IMR-90 (cell line): ENCODE measurements around the gene LIN7B. TPM values are rescaled to one million over a fixed set of nuclear protein-coding genes. Genes with fewer than 3 reads are reported as not detected.

ENCODE experiments used
- ATAC-seq: fragments of 200-7000 bp; cut with Tn5 transposase; 2 replicates; pipeline ENCODE4 v1.9.1; 2020; ENCODE audit warnings: low read depth, mild to moderate bottlenecking, moderate library complexity
- BruUV-seq: library from RNA; stranded (reverse); fragments of 400-500 nt; replicated peaks from 2 replicates; lab custom pipeline; 2021; lab: Mats Ljungman, UMichigan
- CTCF ChIA-PET: fragments of 300-600 bp; formaldehyde crosslinking; extraction: SDS; loops from one replicate; lab custom pipeline; 2021; ENCODE audit warnings: antibody characterized with exemption; lab: Yijun Ruan, JAX
- POLR2A ChIA-PET: fragments of 300-600 bp; sonication (Branson Sonifier 250); formaldehyde crosslinking; loops from one replicate; lab custom pipeline; 2022; ENCODE audit warnings: antibody characterized with exemption; ENCODE audit not compliant: unreplicated experiment; lab: Charles Lee
- DNase-seq: peaks from one replicate; pipeline ENCODE4 v3.0.0; 2013
- H2AFZ ChIP-seq: replicated peaks from 2 replicates; pipeline ENCODE3; 2013; ENCODE audit warnings: low read length, mild to moderate bottlenecking; ENCODE audit not compliant: poor library complexity
- H2AK5ac ChIP-seq: 2 replicates; pipeline ENCODE4 v1.6.1; 2013; ENCODE audit warnings: low read depth, low read length, inconsistent platforms
- H2AK9ac ChIP-seq: replicated peaks from 2 replicates; pipeline ENCODE3; 2013; ENCODE audit warnings: mild to moderate bottlenecking, low read depth, low read length, moderate library complexity; ENCODE audit not compliant: poor library complexity
- H2BK120ac ChIP-seq: 2 replicates; pipeline ENCODE4 v1.6.1; 2013; ENCODE audit warnings: low read depth, low read length, inconsistent platforms
- H2BK15ac ChIP-seq: 3 replicates; pipeline ENCODE4 v1.6.1; 2013; ENCODE audit warnings: low read depth, low read length, inconsistent platforms
- H2BK20ac ChIP-seq: 2 replicates; pipeline ENCODE4 v1.6.1; 2013; ENCODE audit warnings: low read depth, mild to moderate bottlenecking, inconsistent platforms, low read length, moderate library complexity
- H2BK5ac ChIP-seq: 2 replicates; pipeline ENCODE4 v1.6.1; 2013; ENCODE audit warnings: mild to moderate bottlenecking, low read depth, low read length, inconsistent platforms; ENCODE audit not compliant: poor library complexity, severe bottlenecking
- H3K14ac ChIP-seq: replicated peaks from 2 replicates; pipeline ENCODE4 v1.6.1; 2013; ENCODE audit warnings: low read depth, low read length, inconsistent platforms
- H3K18ac ChIP-seq: 2 replicates; pipeline ENCODE4 v1.6.1; 2013; ENCODE audit warnings: low read depth, low read length, control low read depth
- H3K23ac ChIP-seq: 2 replicates; pipeline ENCODE4 v1.6.1; 2013; ENCODE audit warnings: low read depth, low read length, inconsistent platforms
- H3K27ac ChIP-seq: 2 replicates; pipeline ENCODE4 v1.5.1; 2013; ENCODE audit warnings: mild to moderate bottlenecking, control low read depth, low read length; ENCODE audit not compliant: insufficient read depth
- H3K27me3 ChIP-seq: 2 replicates; pipeline ENCODE4 v1.6.1; 2013; ENCODE audit warnings: low read length; ENCODE audit not compliant: control insufficient read depth, insufficient read depth
- H3K36me3 ChIP-seq: 2 replicates; pipeline ENCODE4 v1.6.1; 2013; ENCODE audit warnings: low read length, mixed read lengths; ENCODE audit not compliant: control insufficient read depth, insufficient read depth
- H3K4ac ChIP-seq: 2 replicates; pipeline ENCODE4 v1.6.1; 2013; ENCODE audit warnings: low read depth, low read length, inconsistent platforms
- H3K4me1 ChIP-seq: 2 replicates; pipeline ENCODE4 v1.6.1; 2013; ENCODE audit warnings: low read length, mixed read lengths; ENCODE audit not compliant: control insufficient read depth, insufficient read depth
- H3K4me2 ChIP-seq: 2 replicates; pipeline ENCODE4 v1.6.1; 2013; ENCODE audit warnings: low read depth, mild to moderate bottlenecking, control low read depth, low read length, moderate library complexity
- H3K4me3 ChIP-seq: 2 replicates; pipeline ENCODE4 v1.5.1; 2013; ENCODE audit warnings: low read depth, mild to moderate bottlenecking, control low read depth, low read length, moderate library complexity; ENCODE audit not compliant: insufficient read depth
- H3K56ac ChIP-seq: 2 replicates; pipeline ENCODE4 v1.6.1; 2013; ENCODE audit warnings: low read length, inconsistent platforms; ENCODE audit not compliant: insufficient read depth; ENCODE audit errors: extremely low read depth
- H3K79me1 ChIP-seq, 2 experiments: 2 replicates each; pipeline ENCODE4 v1.6.1; 2013; ENCODE audit warnings: low read length in 2 of 2, inconsistent platforms in 1 of 2, low read depth in 1 of 2
- H3K9ac ChIP-seq: 2 replicates; pipeline ENCODE4 v1.6.1; 2013; ENCODE audit warnings: low read depth, low read length, control low read depth
- H3K9me1 ChIP-seq: 2 replicates; pipeline ENCODE4 v1.6.1; 2013; ENCODE audit warnings: low read length, inconsistent platforms; ENCODE audit not compliant: insufficient read depth
- H3K9me3 ChIP-seq: 2 replicates; pipeline ENCODE4 v1.6.1; 2013; ENCODE audit warnings: low read length; ENCODE audit not compliant: control insufficient read depth, insufficient read depth
- H4K20me1 ChIP-seq: 2 replicates; pipeline ENCODE4 v1.6.1; 2013; ENCODE audit warnings: low read length, inconsistent platforms; ENCODE audit not compliant: insufficient read depth
- H4K5ac ChIP-seq: 2 replicates; pipeline ENCODE4 v1.6.1; 2013; ENCODE audit warnings: mild to moderate bottlenecking, low read depth, low read length, control low read depth
- H4K8ac ChIP-seq, 2 experiments: 2 replicates each; pipeline ENCODE4 v1.6.1; 2013; ENCODE audit warnings: low read depth in 2 of 2, low read length in 2 of 2, control low read depth in 1 of 2, inconsistent platforms in 1 of 2
- H4K91ac ChIP-seq: 2 replicates; pipeline ENCODE4 v1.6.1; 2013; ENCODE audit warnings: low read depth, low read length, inconsistent platforms; ENCODE audit not compliant: insufficient read depth
- CEBPB ChIP-seq: IDR thresholded peaks from 2 replicates; pipeline ENCODE4 v1.6.1; 2012; ENCODE audit warnings: low read depth, low read length, improper control_type of control experiment
- MAFK ChIP-seq: IDR thresholded peaks from 2 replicates; pipeline ENCODE4 v1.6.1; 2012; ENCODE audit warnings: low read depth, low read length, improper control_type of control experiment
- SMC3 ChIP-seq: fragments of 150-350 bp; IDR thresholded peaks from 2 replicates; pipeline ENCODE4 v1.6.1; 2016; ENCODE audit warnings: low read depth, mild to moderate bottlenecking, antibody characterized with exemption, low read length, moderate library complexity
- WGBS, 2 experiments: methylation state at CpG; one replicate each; pipeline versions ENCODE4 v1.1.5 to v1.1.7; 2013; ENCODE audit warnings: missing lambda C conversion rate in 2 of 2; ENCODE audit not compliant: insufficient read length in 1 of 2; ENCODE audit errors: extremely low coverage in 2 of 2; 5-methylcytosine and 5-hydroxymethylcytosine counted together
- dilution Hi-C: fragments of 300-500 bp; cut with HindIII; formaldehyde crosslinking; loops from one replicate; pipeline ENCODE4 v1.14.3; 2018; ENCODE audit warnings: low sequenced_read_pairs; ENCODE audit not compliant: unreplicated experiment
- in situ Hi-C: fragments of 300-500 bp; cut with MboI; formaldehyde crosslinking; loops from 3 replicates; pipeline ENCODE4 v1.14.3; 2019; ENCODE audit warnings: low sequenced_read_pairs, inconsistent platforms, mixed read lengths
- intact Hi-C: fragments of 100-400 bp; cut with micrococcal nuclease; formaldehyde crosslinking; loops from 2 replicates; pipeline ENCODE4 v1.10.0; 2022
- polyA plus RNA-seq, 3 experiments: library from polyadenylated mRNA; depleted of rRNA; stranded (reverse); fragments of >200 nt; gene quantifications; 2 replicates each; pipeline ENCODE4 v1.2.3, GENCODE V29; 2012; ENCODE audit warnings: low replicate concordance in 1 of 3
- total RNA-seq: library from RNA; depleted of rRNA; stranded (reverse); fragments of >200 nt; gene quantifications from 2 replicates; pipeline ENCODE4 v1.2.3, GENCODE V29; 2012

Gene LIN7B
- total and polyA plus RNA-seq, 2 of the 4 experiments (the other 2 are of a cell fraction) = 3.8 to 8.0 TPM

- no peak for DNase-seq
- Histone ChIP-seq H3K4me2 (no peak overlapping the region), H2BK15ac (no peak overlapping the region), H3K56ac (no peak overlapping the region), H3K4me3 (no peak overlapping the region), H2BK120ac (no peak overlapping the region), H3K9ac (no peak overlapping the region), H2AFZ (no peak overlapping the region), H2BK20ac (no peak overlapping the region), H3K9me1 (no peaks in the 10 kb centered on the region), H4K91ac (no peak overlapping the region), H3K18ac (no peak overlapping the region), H3K36me3 (peaks cover 69% of the 10 kb centered on the region), H4K20me1 (peaks cover 77% of the 10 kb centered on the region), H3K79me1 (peaks cover 34 to 62% of the 10 kb centered on the region in 2 experiments), H3K27me3 (no peaks in the 10 kb centered on the region), H2AK5ac (no peak overlapping the region), H2AK9ac (no peak overlapping the region), H3K9me3 (no peaks in the 10 kb centered on the region), H3K27ac (no peak overlapping the region), H2BK5ac (no peak overlapping the region), H4K5ac (no peak overlapping the region), H3K14ac (no peak overlapping the region), H4K8ac (no peak overlapping the region), H3K4me1 (no peaks in the 10 kb centered on the region), H3K4ac (no peak overlapping the region), H3K23ac (no peak overlapping the region)
- ATAC-seq = no peak
- WGBS, 2 experiments = 100% methylated on average over 5 of the region's 6 CpGs; no CpG with 5 or more reads in 1 of the 2 experiments
- ChIA-PET POLR2A (no interaction called here), CTCF (no interaction called here)
- dilution Hi-C loops = no loop called here
- TF ChIP-seq CEBPB (no peak), MAFK (no peak), SMC3 (no peak)
- intact Hi-C loops = no loop called here
- in situ Hi-C loops = no loop called here
- BruUV-seq = no TSS peak
Measured at GRCh38 chr19:49092686-49093085, 21.5 kb upstream of the LIN7B start.
